T-cell (primary cell): Measurements from ENCODE around the gene FOXN4. TPM values are rescaled to one million over a fixed set of nuclear protein-coding genes. Genes with fewer than 3 reads are reported as not detected.
A peak's percentile ranks its signal among the peaks of the same experiment; 100 is the strongest.

ENCODE experiments used
- ATAC-seq, 4 experiments: fragments of 200-7000 bp in 3 of 4; fragments of 150-1000 bp in 1 of 4; cut with Tn5 transposase; replicated peaks in 1 of 4; 1 replicate in 3 of 4; 2 replicates in 1 of 4; pipeline ENCODE4 v1.10.0; 2021; ENCODE audit warnings: moderate library complexity in 3 of 4, mild to moderate bottlenecking in 2 of 4, moderate number of reproducible peaks in 1 of 4
- CTCF ChIA-PET, 2 donors: fragments of 300-600 bp; sonication (Branson Sonifier 250); formaldehyde crosslinking; loops; one replicate each; lab custom pipeline; 2022; ENCODE audit warnings: antibody characterized with exemption in 2 of 2; lab: Charles Lee
- POLR2A ChIA-PET, 2 donors: fragments of 300-600 bp; sonication (Branson Sonifier 250); formaldehyde crosslinking; loops; one replicate each; lab custom pipeline; 2022; ENCODE audit warnings: antibody characterized with exemption in 2 of 2; lab: Charles Lee
- DNase-seq, 35 experiments: peaks; one replicate each; pipeline versions ENCODE4 v3.0.0 to v3.0.0-alpha.2; 2013 to 2023
- H3K27ac ChIP-seq: one replicate; pipeline ENCODE4 v1.5.1; 2013; ENCODE audit warnings: low read length
- H3K27me3 ChIP-seq, 2 experiments: replicated peaks in 1 of 2; 1 replicate in 1 of 2; 2 replicates in 1 of 2; pipeline versions ENCODE4 v1.6.1 to v1.7.0; 2013; ENCODE audit warnings: low read length in 1 of 2, mixed read lengths in 1 of 2; ENCODE audit not compliant: control insufficient read depth in 2 of 2, insufficient read depth in 2 of 2; ENCODE audit errors: extremely low read depth in 1 of 2
- H3K36me3 ChIP-seq, 2 donors: 1 replicate in 1 of 2; 2 replicates in 1 of 2; pipeline versions ENCODE4 v1.6.1 to v1.7.0; 2013; ENCODE audit warnings: low read length in 1 of 2; ENCODE audit not compliant: control insufficient read depth in 2 of 2, insufficient read depth in 1 of 2; ENCODE audit errors: extremely low read depth in 1 of 2
- H3K4me1 ChIP-seq, 2 experiments: 1 replicate in 1 of 2; 2 replicates in 1 of 2; pipeline versions ENCODE4 v1.6.1 to v1.7.0; 2013; ENCODE audit warnings: low read length in 2 of 2, mixed read lengths in 1 of 2; ENCODE audit not compliant: insufficient read depth in 2 of 2, control insufficient read depth in 1 of 2; ENCODE audit errors: extremely low read depth in 1 of 2
- H3K4me3 ChIP-seq, 2 donors: 1 replicate in 1 of 2; 2 replicates in 1 of 2; pipeline versions ENCODE4 v1.5.1 to v1.7.0; 2013; ENCODE audit warnings: mild to moderate bottlenecking in 2 of 2, low read length in 1 of 2, moderate library complexity in 1 of 2; ENCODE audit not compliant: control insufficient read depth in 1 of 2; ENCODE audit errors: extremely low read depth in 1 of 2
- H3K9me3 ChIP-seq: 2 replicates; pipeline ENCODE4 v1.7.0; 2013
- H3K27ac Mint-ChIP-seq, 2 donors: one replicate each; pipeline ENCODE4 v1.8.0; 2020 to 2021; ENCODE audit warnings: mild to moderate bottlenecking in 2 of 2, mixed read lengths in 2 of 2
- H3K27me3 Mint-ChIP-seq, 2 donors: one replicate each; pipeline ENCODE4 v1.8.0; 2021 to 2022; ENCODE audit warnings: mixed read lengths in 2 of 2
- H3K36me3 Mint-ChIP-seq: one replicate; pipeline ENCODE4 v1.8.0; 2021; ENCODE audit warnings: mixed read lengths
- H3K4me1 Mint-ChIP-seq, 3 donors: one replicate each; pipeline ENCODE4 v1.8.0; 2020 to 2022; ENCODE audit warnings: mixed read lengths in 3 of 3, mild to moderate bottlenecking in 1 of 3
- H3K4me3 Mint-ChIP-seq, 3 donors: one replicate each; pipeline ENCODE4 v1.8.0; 2020 to 2022; ENCODE audit warnings: mild to moderate bottlenecking in 3 of 3, mixed read lengths in 3 of 3, moderate library complexity in 3 of 3
- H3K9me3 Mint-ChIP-seq, 3 donors: one replicate each; pipeline ENCODE4 v1.8.0; 2020 to 2022; ENCODE audit warnings: mixed read lengths in 3 of 3
- WGBS: methylation state at CpG from one replicate; pipeline ENCODE4 v1.1.5; 2013; ENCODE audit warnings: missing lambda C conversion rate; ENCODE audit not compliant: insufficient coverage; 5-methylcytosine and 5-hydroxymethylcytosine counted together
- total RNA-seq, 35 experiments: library from RNA in 6 of 35; stranded (reverse) in 6 of 35; fragments of 120-200 nt in 1 of 35; gene quantifications; one replicate each; pipeline versions ENCODE4 v1.2.1 to v1.2.4 and lab custom pipeline; 2013 to 2026

The FOXN4 gene
- total RNA-seq, 5 donors from 2014 or later (not counting 1 experiment from before 2014, with no cell fraction given): not detected

DNA sequence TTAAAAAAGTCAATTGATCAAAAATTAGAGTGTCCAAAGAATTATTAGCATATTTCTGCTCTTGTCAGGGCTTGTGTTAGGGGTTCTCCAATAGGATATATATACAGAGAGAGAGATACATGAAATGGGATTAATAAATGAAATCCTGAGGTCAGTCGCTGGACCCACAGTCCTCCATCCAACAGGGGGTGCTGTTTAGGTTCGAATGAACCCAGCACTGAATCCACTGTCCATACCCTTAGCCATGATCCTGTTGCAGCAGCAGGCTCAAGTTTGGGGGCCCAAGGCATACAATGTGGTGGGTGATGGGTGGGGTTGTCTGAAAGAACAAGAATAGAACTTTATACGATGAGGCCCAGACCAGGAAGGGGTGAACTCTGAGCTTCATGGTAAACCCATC is 37.8 kb upstream of the FOXN4 start:
- POLR2A ChIA-PET: no interaction called here
- Mint-ChIP-seq H3K27me3 (peaks cover 5 to 17% of the 10 kb centered on the region in 2 donors), H3K9me3 (no peaks in the 10 kb centered on the region), H3K4me3 (no peak overlapping the region), H3K27ac (no peak overlapping the region), H3K36me3 (no peaks in the 10 kb centered on the region), H3K4me1 (no peaks in the 10 kb centered on the region)
- Histone ChIP-seq H3K4me1 (no peaks in the 10 kb centered on the region), H3K9me3 (no peaks in the 10 kb centered on the region), H3K4me3 (no peak overlapping the region), H3K36me3 (no peaks in the 10 kb centered on the region), H3K27me3 (peaks cover 0 to 3% of the 10 kb centered on the region in 2 experiments), H3K27ac (no peak overlapping the region)
- DNase-seq (no peak), ATAC-seq (no peak)
- CTCF ChIA-PET: no interaction called here
- WGBS: no CpG with 5 or more reads among the region's 3 CpGs

DNA sequence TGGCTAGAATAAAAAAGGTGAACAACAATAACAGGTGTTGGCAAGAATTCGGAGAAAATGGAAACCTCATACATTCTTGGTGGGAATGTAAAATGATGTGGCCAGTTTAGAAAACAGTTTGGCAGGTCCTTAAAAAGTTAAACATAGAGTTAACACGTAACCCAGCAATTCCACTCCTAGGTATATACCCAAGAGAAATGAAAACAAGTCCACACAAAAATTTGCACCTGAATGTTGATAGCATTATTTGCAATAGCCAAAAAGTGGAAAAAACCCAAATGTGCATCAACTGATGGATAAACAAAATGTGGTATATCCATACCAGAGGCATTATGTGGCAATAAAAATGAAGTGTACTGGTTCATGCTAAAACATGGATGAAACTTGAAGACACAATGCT is 36.3 kb upstream of the FOXN4 start:
- WGBS: no CpG with 5 or more reads among the region's 2 CpGs
- H3K27ac ChIP-seq: no peak overlapping the region
- H3K36me3 Mint-ChIP-seq: no peaks in the 10 kb centered on the region
- peaks cover 0 to 3% of the 10 kb centered on the region in 2 experiments for H3K27me3 ChIP-seq
- H3K4me3 Mint-ChIP-seq: no peak overlapping the region
- no peaks in the 10 kb centered on the region for H3K36me3 ChIP-seq
- no peak overlapping the region for H3K4me3 ChIP-seq
- DNase-seq: no peak
- no peak overlapping the region for H3K27ac Mint-ChIP-seq
- H3K4me1 Mint-ChIP-seq: no peaks in the 10 kb centered on the region
- H3K27me3 Mint-ChIP-seq: peaks cover 6 to 19% of the 10 kb centered on the region in 2 donors
- ChIA-PET POLR2A (no interaction called here), CTCF (no interaction called here)
- H3K9me3 ChIP-seq: no peaks in the 10 kb centered on the region
- no peaks in the 10 kb centered on the region for H3K4me1 ChIP-seq
- no peak for ATAC-seq
- H3K9me3 Mint-ChIP-seq: no peaks in the 10 kb centered on the region

DNA sequence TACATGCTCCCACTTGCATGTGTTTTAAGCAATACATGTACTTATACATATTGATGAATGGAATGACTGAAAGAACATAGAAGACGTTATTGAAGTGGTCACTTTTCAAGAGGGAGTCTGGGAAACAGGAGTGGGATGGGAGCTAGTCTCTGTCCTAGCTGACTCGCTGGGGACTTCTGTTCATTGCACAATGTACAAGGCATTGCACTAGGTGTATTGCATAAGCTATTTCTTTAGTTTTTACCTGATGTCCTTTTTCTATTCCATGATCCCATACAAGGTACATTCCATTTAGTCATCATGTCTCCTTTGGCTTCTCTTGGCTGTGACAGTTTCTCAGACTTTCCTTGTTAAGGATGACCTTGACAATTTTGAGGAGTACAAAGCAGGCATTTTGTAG is 34.6 kb upstream of the FOXN4 start:
- Mint-ChIP-seq H3K36me3 (no peaks in the 10 kb centered on the region), H3K27ac (no peak overlapping the region), H3K4me1 (no peaks in the 10 kb centered on the region), H3K4me3 (no peak overlapping the region), H3K27me3 (peaks cover 11 to 17% of the 10 kb centered on the region in 2 donors), H3K9me3 (no peaks in the 10 kb centered on the region)
- H3K4me1 ChIP-seq: no peaks in the 10 kb centered on the region
- no peaks in the 10 kb centered on the region for H3K27me3 ChIP-seq
- no peak overlapping the region for H3K27ac ChIP-seq
- DNase-seq (no peak), ATAC-seq (no peak)
- ChIA-PET POLR2A (no interaction called here), CTCF (no interaction called here)
- no peaks in the 10 kb centered on the region for H3K36me3 ChIP-seq
- H3K4me3 ChIP-seq: no peak overlapping the region
- no CpG with 5 or more reads among the region's 2 CpGs for whole genome bisulfite sequencing
- no peaks in the 10 kb centered on the region for H3K9me3 ChIP-seq

DNA sequence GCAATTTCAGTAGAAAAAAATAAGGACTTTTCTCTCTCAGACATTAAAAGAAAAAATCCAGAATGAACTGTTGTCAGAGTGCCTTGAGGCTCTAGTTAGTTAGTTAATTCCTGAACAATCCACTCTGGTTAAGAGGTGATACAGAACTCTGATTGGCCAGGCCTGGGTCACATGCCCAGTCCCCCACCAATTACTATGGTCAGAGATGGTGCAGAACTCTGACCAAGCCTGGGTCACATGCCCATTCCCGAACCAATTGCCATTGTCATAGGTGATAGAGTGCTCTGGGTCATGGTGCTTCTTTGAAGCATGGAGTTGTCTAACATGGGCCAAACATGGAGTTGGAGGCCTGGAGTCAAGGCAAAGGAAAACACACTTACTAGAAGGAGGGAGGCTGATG is 27.5 kb upstream of the FOXN4 start:
- Mint-ChIP-seq H3K4me3 (no peak overlapping the region), H3K9me3 (no peaks in the 10 kb centered on the region), H3K4me1 (no peaks in the 10 kb centered on the region), H3K27me3 (peaks cover 22 to 26% of the 10 kb centered on the region in 2 donors), H3K36me3 (no peaks in the 10 kb centered on the region), H3K27ac (no peak overlapping the region)
- no peaks in the 10 kb centered on the region for H3K36me3 ChIP-seq
- H3K9me3 ChIP-seq: no peaks in the 10 kb centered on the region
- H3K27me3 ChIP-seq: peaks cover 0 to 5% of the 10 kb centered on the region in 2 experiments
- ChIA-PET CTCF (no interaction called here), POLR2A (no interaction called here)
- DNase-seq: no peak
- WGBS: no CpG with 5 or more reads among the region's 1 CpG
- no peak for ATAC-seq
- no peak overlapping the region for H3K27ac ChIP-seq
- no peak overlapping the region for H3K4me3 ChIP-seq
- H3K4me1 ChIP-seq: no peaks in the 10 kb centered on the region

DNA sequence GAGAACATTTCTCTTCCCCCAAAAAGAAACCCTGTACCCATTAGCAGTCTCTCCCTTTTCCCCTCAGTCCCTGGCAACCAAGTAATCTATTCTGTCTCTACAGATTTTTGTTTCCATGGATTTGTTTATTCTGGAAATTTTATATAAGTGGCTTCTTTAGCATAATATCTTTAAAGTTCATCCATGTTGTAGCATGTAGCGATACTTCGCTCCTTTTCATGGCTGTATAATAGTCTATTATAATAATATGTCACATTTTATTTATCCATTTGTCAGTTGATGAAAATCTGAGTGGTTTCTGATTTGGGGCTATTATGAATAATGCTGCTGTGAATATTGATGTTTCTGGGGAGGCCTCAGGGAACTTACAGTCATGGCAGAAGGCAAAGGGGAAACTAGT is 25.8 kb upstream of the FOXN4 start:
- no peaks in the 10 kb centered on the region for H3K36me3 Mint-ChIP-seq
- no peak for ATAC-seq
- H3K27ac Mint-ChIP-seq: peak overlapping the region in 1 of 2 donors; percentile 25
- H3K36me3 ChIP-seq: no peaks in the 10 kb centered on the region
- ChIA-PET POLR2A (no interaction called here), CTCF (interaction anchor here in 1 of 2 donors (0.7 kb wide), 1 partner anchor 1024 kb away, joined by 4 read pairs; no protein-coding TSS in a partner anchor)
- H3K27me3 Mint-ChIP-seq: peaks cover 23 to 24% of the 10 kb centered on the region in 2 donors
- peaks cover 0 to 5% of the 10 kb centered on the region in 2 experiments for H3K27me3 ChIP-seq
- WGBS: no CpG with 5 or more reads among the region's 2 CpGs
- H3K4me3 ChIP-seq: no peak overlapping the region
- H3K9me3 Mint-ChIP-seq: no peaks in the 10 kb centered on the region
- H3K27ac ChIP-seq: no peak overlapping the region
- H3K4me3 Mint-ChIP-seq: no peak overlapping the region
- H3K4me1 ChIP-seq: no peaks in the 10 kb centered on the region
- no peak for DNase-seq
- no peaks in the 10 kb centered on the region for H3K4me1 Mint-ChIP-seq
- no peaks in the 10 kb centered on the region for H3K9me3 ChIP-seq

DNA sequence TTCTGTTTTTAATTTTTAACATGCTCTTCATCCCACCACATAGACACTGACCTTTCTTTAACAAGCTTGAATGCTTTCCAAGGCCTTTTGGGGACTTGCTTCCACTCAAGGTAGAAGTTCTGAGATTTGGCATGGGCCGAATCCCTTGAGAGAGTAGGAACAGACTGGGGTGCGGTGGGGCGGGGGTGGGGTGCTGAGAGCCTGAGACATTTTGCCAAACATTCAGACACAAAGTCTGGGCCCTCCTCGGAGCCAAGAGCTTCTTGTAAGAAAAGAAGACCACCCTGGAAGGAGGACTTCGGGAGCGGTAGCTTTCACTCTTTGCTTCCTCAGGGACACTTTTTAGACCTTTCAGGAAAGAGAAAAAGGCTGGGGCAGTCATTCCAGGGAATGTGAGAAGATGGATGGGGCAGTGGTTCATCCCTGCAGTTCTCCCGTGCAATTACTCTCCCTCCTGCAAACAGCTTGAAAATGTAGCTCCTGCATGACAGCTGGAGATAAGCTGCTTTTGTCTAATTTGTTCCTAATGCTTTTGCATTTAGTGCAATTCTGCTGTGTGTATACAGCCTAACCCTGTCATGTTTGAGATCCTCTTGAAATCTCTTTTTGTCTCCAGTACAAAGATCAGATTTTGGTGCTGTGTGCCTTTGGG is 22.3 kb upstream of the FOXN4 start:
- H3K9me3 ChIP-seq: no peaks in the 10 kb centered on the region
- H3K27me3 ChIP-seq: peaks cover 0 to 2% of the 10 kb centered on the region in 2 experiments
- no peaks in the 10 kb centered on the region for H3K36me3 ChIP-seq
- Mint-ChIP-seq H3K27ac (no peak overlapping the region), H3K36me3 (no peaks in the 10 kb centered on the region), H3K4me3 (no peak overlapping the region), H3K9me3 (no peaks in the 10 kb centered on the region), H3K4me1 (no peaks in the 10 kb centered on the region), H3K27me3 (peaks cover 18 to 25% of the 10 kb centered on the region in 2 donors)
- no peaks in the 10 kb centered on the region for H3K4me1 ChIP-seq
- ATAC-seq: no peak
- WGBS: no CpG with 5 or more reads among the region's 7 CpGs
- no peak overlapping the region for H3K4me3 ChIP-seq
- POLR2A ChIA-PET: no interaction called here
- CTCF ChIA-PET: no interaction called here
- DNase-seq: no peak
- H3K27ac ChIP-seq: no peak overlapping the region
